Measurements from ENCODE around the gene ANKRD28.
A peak's percentile ranks its signal among the peaks of the same experiment; 100 is the strongest.
"Not testable (repeated sequence)": the region's sequence is repeated elsewhere in the genome, so short reads cannot be mapped to it uniquely, and the experiment has no call there.

The ANKRD28 gene

DNA sequence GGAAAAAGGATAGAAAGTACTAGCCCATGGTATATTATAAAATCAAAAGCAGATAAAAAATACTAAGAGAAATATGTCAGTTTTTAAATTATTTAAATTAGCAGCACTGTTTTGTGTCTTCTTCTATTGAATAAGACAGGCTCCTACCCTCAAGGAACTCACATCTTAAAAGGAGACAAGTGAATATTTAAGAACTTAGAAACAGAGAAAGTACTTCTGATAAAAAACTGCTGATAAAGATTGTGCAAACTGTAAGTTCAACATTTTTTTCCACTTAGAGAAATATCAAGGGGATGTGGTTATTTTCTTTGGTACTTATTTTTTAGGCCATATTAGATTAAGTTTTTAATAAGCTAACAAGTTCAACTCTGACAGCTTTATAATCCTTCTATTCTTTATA is 3.0 kb upstream of the ANKRD28 start:
- DNase-seq = no peak

GRCh38 chr3:15800327-15800726 is 2.5 kb upstream of the ANKRD28 start:
- DNase-seq = no peak

GRCh38 chr3:15798533-15799245 is 910 bp upstream of the ANKRD28 start:
- DNase-seq = no peak

GRCh38 chr3:15796771-15797641 is 773 bp downstream of the ANKRD28 start:
- DNase-seq = no peak

GRCh38 chr3:15796331-15796730 is 1.4 kb downstream of the ANKRD28 start:
- DNase-seq = no peak

- no peak for DNase-seq
These were observed 2.0 kb downstream of the ANKRD28 start for GRCh38 chr3:15795651-15796308.

DNA sequence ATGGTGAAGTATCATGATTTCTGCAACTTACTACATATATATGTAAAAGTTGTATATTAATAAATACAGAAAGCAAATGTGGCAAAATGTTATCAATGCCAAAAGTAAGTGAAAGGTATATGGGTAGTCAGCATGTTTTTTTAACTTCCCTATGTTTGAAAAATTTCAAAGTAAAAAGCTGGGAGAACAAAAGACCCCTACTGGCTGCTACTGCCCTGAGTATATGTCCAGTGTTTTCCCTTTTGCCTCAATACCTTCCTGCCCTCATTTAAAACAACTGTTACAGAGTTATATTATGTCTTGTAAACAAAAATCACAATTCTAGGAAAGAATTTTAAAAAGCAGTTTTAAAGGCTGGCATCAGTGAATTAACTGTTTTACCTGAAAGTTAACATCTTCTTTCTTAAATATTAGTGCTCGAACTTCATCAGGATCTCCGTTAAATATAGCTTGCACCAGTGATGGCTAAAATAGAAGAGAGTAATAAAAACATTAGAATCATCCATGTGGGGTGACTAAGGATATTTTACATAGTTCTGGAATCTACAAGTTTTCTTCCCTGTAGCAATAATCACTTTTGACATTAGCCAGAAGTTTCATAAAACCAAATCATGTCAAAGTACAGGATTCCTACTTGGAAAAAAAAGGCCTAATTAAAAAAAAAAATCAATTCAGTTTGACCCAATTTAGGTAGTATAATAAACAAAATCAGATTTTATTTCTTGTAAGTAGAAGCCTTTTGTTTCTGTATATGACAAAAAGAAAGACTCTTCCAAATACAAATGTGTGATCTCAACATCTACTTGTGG is 2.7 kb downstream of the ANKRD28 start:
- DNase-seq = no peak

GRCh38 chr3:15794303-15794771 is 3.4 kb downstream of the ANKRD28 start:
- DNase-seq = peak; percentile 22

DNA sequence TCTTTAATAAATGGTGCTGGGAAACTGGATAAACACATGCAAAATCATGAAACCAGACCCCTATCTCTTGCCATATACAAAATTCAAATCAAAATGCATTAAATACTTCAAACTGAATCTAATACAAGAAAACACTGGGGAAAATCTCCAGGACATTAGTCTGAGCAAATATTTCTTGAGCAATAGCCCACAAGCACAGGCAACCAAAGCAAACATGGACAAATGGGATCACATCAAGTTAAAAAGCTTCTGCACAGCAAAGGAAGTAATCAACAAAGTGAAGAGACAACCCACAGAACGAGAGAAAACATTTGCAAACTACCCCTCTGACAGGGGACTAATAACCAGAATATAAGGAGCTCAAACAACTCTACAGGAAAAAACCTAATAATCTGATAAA is 6.3 kb downstream of the ANKRD28 start:
- DNase-seq = no peak

- DNase-seq = no peak
These were observed 9.8 kb downstream of the ANKRD28 start for GRCh38 chr3:15787941-15788340.

DNA sequence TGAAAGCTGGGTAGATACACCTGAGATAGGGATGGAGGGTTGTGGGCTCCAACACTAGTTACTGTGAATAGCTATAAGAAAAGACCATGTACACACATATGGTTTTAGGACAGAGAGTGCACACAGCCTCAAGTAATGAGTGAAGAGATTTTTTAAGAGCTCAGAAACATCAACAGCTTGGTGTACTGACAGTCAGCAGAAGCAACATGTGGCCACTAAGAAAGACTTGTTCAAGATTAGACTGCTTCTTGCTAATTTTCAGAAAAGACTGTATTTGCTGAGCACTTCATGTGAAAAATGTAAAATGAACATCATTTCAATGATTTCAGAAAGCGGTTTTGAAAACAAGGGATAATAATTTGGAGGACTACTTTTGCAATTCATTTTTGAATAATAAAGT is 10.3 kb downstream of the ANKRD28 start:
- DNase-seq = no peak

GRCh38 chr3:15783361-15783969 is 14.3 kb downstream of the ANKRD28 start:
- DNase-seq = no peak

DNA sequence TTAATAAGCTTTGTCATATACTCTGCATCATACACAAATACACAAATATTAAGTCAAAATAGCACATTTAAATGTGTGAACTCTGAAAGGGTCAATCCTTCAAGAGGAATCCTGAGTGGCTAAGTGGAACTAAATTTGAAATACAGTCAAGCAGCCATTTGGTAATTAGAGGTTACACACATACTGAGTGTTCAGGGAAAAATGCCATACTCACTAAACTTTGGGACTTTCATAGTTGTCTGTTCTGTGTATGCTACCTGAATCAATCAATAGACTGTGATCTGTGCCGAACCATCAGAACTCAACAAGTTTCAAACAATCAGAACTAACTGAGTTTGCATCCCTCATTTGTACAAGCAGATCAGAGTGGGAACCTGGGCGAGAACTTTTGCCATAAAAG is 15.3 kb downstream of the ANKRD28 start:
- no peak for DNase-seq

DNA sequence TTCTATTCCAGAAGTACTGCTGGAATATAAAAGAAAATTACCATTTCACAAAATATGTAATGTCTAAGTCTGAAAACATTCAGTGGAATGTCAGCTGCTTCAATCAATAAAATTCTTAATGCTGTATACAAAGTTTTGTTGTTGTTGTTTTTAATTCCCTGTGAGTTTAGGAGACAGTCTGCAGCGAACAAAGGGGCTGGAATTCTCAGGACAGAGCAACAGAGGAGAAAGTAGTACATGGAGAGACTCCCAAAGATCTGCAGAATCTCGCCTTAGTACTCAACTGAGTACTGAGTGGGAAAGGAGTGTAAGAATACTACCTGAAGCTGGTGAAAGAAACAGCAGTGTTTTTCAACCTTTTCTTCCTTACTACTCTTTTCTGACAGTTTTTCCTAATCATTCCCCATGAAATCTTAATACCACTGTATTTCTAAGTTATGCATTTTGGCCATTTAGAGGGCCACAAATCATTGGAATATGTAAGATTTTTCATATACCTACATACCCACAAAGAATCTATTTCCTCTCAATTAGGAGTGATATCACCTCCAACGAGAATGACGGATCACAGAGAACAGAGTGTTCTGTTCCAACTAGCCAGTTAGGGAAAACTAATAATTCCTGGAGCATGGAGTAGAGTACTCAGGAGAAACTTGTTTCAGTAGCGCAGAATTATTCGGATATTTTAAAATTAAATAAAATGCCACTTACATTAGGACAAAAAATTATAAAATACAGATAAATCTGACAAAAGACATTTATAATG is 16.0 kb downstream of the ANKRD28 start:
- DNase-seq = no peak

- no peak for DNase-seq
These were observed 16.6 kb downstream of the ANKRD28 start for GRCh38 chr3:15781131-15781530.

GRCh38 chr3:15779111-15779510 is 18.7 kb downstream of the ANKRD28 start:
- DNase-seq = no peak

- no peak for DNase-seq
These were observed 19.4 kb downstream of the ANKRD28 start for GRCh38 chr3:15778332-15778858.

- not testable (repeated sequence) for DNase-seq
These were observed 22.7 kb downstream of the ANKRD28 start for GRCh38 chr3:15774931-15775560.

GRCh38 chr3:15771444-15771843 is 26.3 kb downstream of the ANKRD28 start:
- DNase-seq = no peak

GRCh38 chr3:15769256-15769915 is 28.4 kb downstream of the ANKRD28 start:
- DNase-seq = no peak
